Stimulated activated CD8-positive, alpha-beta memory T cell treated with anti-CD3 and anti-CD28 coated beads, Interleukin-12 subunit alpha, Interleukin-12 subunit beta, amount 100 ng/mL, for 4 hours (primary cell): ENCODE measurements around the gene LYST.
"Not testable (repeated sequence)": the region's sequence is repeated elsewhere in the genome, so short reads cannot be mapped to it uniquely, and the experiment has no call there.

Experiments used
- DNase-seq: peaks from one replicate; pipeline ENCODE4 v3.0.0-alpha.2; 2020; ENCODE audit warnings: low read depth

Gene LYST

DNA sequence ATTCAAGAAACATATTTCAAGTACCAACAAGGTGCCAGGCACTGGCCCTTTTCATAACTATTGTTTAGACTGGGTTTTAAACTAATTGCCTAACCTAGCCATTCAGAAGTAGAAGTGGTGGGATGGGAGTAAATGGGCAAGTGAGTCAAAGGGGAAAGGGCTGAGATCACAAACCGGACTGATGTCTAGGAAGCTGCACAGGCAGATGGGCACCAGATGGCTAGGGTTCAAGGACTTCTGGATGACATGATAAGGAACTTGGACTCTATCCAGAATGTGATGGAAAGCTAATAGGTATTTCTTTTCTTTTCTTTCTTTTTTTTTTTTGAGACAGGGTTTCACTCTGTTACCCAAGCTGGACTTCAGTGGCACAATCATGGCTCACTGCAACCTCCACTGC, 46.6 kb downstream of the LYST start:
- no peak for DNase-seq

DNA sequence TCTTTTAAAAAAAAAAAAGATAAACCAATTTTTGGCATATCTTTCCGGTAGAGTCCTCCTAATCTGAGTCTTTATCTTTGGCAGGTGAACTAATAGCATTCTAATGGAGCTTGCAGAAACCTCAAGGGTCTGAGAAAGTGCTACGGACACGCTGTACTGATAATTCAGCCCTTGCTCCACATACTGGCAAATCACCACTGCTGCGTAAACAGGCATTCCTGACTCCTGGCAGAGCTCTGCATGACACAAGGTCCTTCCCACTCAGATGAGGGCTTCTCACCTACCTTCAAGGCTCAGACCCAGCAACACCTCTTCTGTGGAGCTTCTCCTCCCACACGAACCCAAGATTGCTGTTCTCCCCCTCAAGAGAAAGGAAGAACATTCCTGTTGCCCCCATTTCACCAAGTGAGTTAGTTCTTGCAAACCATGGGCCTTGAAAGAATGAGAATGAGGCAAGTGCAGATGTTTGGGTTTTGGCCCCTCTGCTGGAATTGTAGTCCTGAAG, 48.0 kb downstream of the LYST start:
- no peak for DNase-seq

- no peak for DNase-seq
These were observed 49.5 kb downstream of the LYST start for GRCh38 chr1:235817101-235817728.

GRCh38 chr1:235809688-235810397, 56.9 kb downstream of the LYST start:
- DNase-seq: no peak

- DNase-seq: no peak
These were observed 58.5 kb downstream of the LYST start for GRCh38 chr1:235808223-235808622.

- DNase-seq: no peak
These were observed 60.6 kb downstream of the LYST start for GRCh38 chr1:235806123-235806522.

DNA sequence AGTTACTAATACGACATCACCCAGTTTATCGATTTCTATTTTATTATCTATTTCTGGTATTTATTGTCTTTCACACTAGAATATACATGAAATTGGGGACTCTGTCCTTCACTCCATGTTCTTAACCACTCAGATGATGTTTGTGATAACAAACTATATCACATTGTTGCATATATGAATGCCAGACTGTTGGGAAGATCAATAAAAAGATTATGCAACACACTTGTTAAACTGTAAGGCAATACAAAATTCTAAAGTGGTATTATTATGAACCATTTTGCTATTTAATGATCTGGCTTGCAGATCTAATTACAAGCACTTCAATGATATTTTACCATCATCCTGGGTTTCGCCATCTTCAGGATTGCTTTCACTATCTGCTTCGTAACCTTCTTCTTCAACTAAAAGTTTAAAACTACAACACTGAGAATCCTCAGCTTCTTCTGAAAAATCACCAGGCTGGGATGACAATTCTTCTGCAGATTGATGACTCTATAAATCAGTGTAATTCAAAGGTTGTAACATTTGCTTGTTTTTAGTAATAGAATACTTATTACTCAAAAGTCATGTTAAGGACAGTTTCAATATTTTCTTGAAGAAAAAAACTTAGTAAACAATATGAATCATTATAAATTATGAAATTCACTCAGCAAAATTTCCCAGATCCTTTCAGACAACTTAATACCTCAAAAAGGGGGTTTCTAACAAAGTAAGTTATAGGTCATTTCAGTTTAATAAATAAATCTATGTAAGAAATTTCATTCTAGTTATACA, 63.9 kb downstream of the LYST start:
- no peak for DNase-seq

DNA sequence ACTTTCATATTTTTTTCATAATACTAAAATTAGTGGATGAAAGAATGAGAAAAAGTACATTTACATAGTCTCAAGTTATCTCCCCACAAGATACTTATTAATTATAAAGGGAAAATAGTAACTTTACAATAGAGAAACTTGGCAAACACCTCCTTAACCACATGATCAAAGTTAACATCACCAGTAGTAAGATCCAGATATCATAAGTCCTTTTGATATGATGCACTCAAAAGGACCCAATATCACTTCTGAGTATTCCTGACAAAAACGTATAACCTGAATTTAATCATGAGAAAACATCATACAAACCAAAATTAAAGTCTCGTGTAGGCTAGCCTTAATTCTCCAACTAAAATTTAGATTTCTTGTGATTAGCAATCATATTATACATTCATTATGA, 67.4 kb downstream of the LYST start:
- DNase-seq: no peak

DNA sequence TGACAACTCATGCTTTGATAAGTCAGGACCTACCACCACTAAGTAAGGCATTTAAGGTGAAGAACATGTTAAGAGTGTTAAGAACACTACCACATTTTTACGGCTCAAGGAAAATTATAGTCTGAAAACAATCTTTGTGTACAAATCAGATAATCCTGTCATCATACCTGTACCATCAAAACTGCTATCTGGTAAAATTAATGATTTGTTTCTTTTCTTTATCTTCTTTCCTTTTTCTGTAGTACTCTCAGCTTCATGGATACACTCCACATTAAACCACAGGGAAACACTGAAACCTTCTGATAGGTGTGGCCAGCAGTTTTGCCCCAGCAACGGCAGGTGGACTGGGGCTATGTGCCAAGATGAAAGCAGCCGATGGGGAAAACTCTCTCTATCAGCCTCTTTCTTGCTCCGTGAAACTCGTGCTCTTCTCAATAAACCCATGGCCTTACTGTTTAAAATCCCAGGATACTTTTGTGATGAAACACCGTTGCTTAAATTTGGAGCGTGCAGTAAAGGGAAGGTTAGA, 75.1 kb downstream of the LYST start:
- DNase-seq: no peak

GRCh38 chr1:235790123-235790522, 76.6 kb downstream of the LYST start:
- DNase-seq: no peak

- DNase-seq: not testable (repeated sequence)
These were observed 80.3 kb downstream of the LYST start for GRCh38 chr1:235786227-235786898.

DNA sequence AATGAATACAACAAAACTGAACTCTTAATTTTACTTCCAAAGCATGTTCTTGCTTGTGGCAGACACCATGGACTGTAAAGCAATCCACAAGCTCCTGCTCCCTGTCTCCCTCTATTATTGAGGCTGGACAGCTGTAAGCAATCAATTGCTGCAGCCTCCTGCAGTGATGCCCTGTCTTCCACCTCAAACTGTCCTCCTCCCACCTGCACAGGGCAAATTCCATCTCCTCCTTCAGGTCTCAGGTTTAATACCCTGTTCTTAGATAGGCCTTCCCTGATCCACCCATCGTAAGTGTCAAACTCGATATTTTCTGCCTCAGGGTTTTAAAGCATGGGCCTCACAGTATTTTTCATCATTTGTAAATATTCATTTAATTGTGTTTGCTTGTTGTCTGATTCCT, 81.8 kb downstream of the LYST start:
- DNase-seq: no peak

- no peak for DNase-seq
These were observed 83.4 kb downstream of the LYST start for GRCh38 chr1:235783148-235783776.

GRCh38 chr1:235782601-235783000, 84.1 kb downstream of the LYST start:
- DNase-seq: no peak

DNA sequence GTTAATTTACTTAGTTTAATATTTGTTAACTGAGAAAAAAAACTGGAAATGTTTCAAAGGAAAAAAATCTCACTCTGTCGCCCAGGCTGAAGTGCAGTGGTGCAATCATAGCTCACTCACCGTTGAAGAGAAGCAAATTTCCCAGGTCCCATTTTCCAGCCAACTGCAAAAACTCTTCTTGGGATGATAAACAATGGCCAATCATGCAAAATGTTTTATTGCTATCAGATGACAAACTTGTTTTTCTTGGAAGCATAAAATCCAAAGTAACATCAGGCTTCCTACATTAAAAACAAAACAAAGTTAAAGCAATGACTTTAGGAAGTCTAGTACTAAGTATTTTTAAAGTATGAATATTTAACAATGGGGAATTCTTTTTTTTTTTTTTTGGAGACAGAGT, 84.9 kb downstream of the LYST start:
- no peak for DNase-seq

DNA sequence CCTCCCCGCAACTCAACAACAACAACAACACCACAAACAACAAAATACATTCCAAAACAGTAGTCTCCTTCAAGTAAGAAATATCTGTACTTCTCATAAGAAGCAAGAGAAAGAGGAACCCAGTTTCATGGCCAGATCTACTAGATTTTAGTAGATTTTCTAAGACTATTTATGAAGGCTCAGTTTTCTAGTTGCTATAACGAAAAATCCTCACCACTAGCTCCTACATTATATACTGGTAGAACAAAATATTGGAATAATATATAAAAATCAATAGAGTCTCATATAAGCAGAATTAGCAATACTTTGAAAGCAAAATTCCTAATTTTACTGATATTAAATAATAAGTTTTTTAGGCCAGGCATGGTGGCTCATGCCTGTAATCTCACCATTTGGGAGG, 86.9 kb downstream of the LYST start:
- no peak for DNase-seq

DNA sequence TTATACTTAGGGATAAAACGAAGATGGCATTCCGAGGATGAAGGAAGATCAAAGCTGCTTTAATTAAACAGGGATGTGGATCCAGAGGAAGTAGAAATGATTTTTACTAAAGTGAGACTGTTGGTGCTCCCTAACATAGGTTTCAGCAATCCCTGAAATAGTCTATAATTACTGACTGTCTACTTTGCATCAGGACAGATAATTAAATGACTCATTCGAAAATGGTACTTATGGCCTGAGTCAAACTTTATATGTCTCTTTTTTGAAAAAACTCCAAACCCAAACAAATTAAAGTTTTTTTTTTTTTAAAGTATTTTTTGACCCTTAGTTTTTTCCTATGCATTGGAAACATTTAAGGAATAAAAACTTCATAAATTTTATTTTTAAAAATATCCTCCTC, 90.3 kb downstream of the LYST start:
- DNase-seq: no peak

DNA sequence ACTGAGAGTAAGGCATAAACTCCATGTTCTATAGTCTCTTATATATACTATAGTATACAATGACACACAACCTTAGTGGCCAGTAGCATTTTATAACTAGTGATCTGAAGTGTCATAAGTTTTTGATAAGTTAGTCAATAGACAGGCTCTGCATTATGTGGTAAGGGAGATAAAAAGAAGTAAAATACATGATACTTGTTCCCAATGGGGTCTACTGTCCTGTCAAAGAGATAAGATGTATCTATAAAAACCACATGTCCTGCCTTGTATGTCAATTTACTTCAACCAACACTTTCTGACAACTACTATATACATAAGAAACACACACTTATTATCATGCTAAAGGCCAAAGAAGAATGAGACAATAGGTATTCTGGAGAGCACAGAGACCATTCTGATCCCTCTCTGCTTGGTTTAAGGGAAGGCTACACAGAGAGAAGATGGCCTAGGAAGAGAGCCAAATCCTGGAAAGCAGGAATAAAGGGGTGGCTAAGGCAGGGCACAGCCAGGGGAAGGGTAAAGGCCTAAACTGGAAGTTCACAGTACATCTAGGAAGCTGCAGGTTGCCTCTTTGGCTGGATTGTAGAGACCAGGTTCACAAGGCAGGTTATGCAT, 91.4 kb downstream of the LYST start:
- no peak for DNase-seq

- DNase-seq: no peak
These were observed 98.9 kb downstream of the LYST start for GRCh38 chr1:235767795-235768194.

- no peak for DNase-seq
These were observed 99.9 kb downstream of the LYST start for GRCh38 chr1:235766794-235767285.

- no peak for DNase-seq
These were observed 102.7 kb downstream of the LYST start for GRCh38 chr1:235763962-235764361.
